Lower lobe of right lung (tissue), 2 donors: ENCODE results near the gene FOXC2. TPM values are rescaled to one million over a fixed set of nuclear protein-coding genes. Genes with fewer than 3 reads are reported as not detected.

ENCODE experiments used
- ATAC-seq, 2 donors: fragments of 200-7000 bp; cut with Tn5 transposase; one replicate each; pipeline ENCODE4 v1.9.1; 2020 to 2022; ENCODE audit warnings: mild to moderate bottlenecking in 2 of 2, moderate library complexity in 2 of 2
- DNase-seq: peaks from one replicate; pipeline ENCODE4 v3.0.0-alpha.2; 2020
- H3K27ac ChIP-seq: fragments of 200-600 bp; one replicate; pipeline ENCODE4 v1.8.0; 2022
- H3K27me3 ChIP-seq: fragments of 200-600 bp; one replicate; pipeline ENCODE4 v1.8.0; 2022; ENCODE audit warnings: low read depth
- H3K36me3 ChIP-seq: fragments of 200-600 bp; one replicate; pipeline ENCODE4 v1.8.0; 2022; ENCODE audit warnings: mild to moderate bottlenecking
- H3K4me1 ChIP-seq: fragments of 200-600 bp; one replicate; pipeline ENCODE4 v1.8.0; 2022
- H3K4me3 ChIP-seq: fragments of 200-600 bp; one replicate; pipeline ENCODE4 v1.8.0; 2022; ENCODE audit warnings: mild to moderate bottlenecking
- H3K9me3 ChIP-seq: fragments of 200-600 bp; one replicate; pipeline ENCODE4 v1.8.0; 2022
- CTCF ChIP-seq: fragments of 200-600 bp; IDR thresholded peaks from one replicate; pipeline ENCODE4 v1.8.0; 2022; ENCODE audit warnings: antibody characterized with exemption, mild to moderate bottlenecking
- intact Hi-C: fragments of 100-400 bp; cut with DNase I; formaldehyde crosslinking; loops from one replicate; pipeline ENCODE4 v1.11.0; 2022
- total RNA-seq: library from RNA; stranded (reverse); fragmentation: NEBNext Ultra II Directional; extraction: Animal tissue kit (Norgen Biotek cat#: 25700); gene quantifications from one replicate; pipeline ENCODE4 v1.2.1, GENCODE V29; 2021
- donor health status: DM: no; HTN: yes; CAD: no; lungs with severe emphysema.

The FOXC2 gene
- total RNA-seq, 1 donor from 2014 or later = 1.6 TPM

- intact Hi-C loops = no loop called here
- H3K27ac ChIP-seq = no peak overlapping the region
- no peaks in the 10 kb centered on the region for H3K9me3 ChIP-seq
- no peak overlapping the region for H3K4me3 ChIP-seq
- H3K4me1 ChIP-seq = no peaks in the 10 kb centered on the region
- DNase-seq (no peak), ATAC-seq (no peak)
- no peaks in the 10 kb centered on the region for H3K27me3 ChIP-seq
- peaks cover 80% of the 10 kb centered on the region for H3K36me3 ChIP-seq
- no peak for TF ChIP-seq CTCF
Observed at GRCh38 chr16:86547286-86547685, 19.3 kb upstream of the FOXC2 start.

- intact Hi-C loops = no loop called here
- H3K4me3 ChIP-seq = no peak overlapping the region
- H3K27ac ChIP-seq = no peak overlapping the region
- H3K36me3 ChIP-seq = peaks cover 66% of the 10 kb centered on the region
- H3K4me1 ChIP-seq = peaks cover 5% of the 10 kb centered on the region
- DNase-seq = no peak
- no peak for ATAC-seq
- H3K9me3 ChIP-seq = no peaks in the 10 kb centered on the region
- TF ChIP-seq CTCF = no peak
- H3K27me3 ChIP-seq = no peaks in the 10 kb centered on the region
Observed at GRCh38 chr16:86549076-86549892, 17.3 kb upstream of the FOXC2 start.

GRCh38 chr16:86549893-86550190, 16.8 kb upstream of the FOXC2 start:
- Histone ChIP-seq H3K9me3 (no peaks in the 10 kb centered on the region), H3K4me1 (peaks cover 9% of the 10 kb centered on the region), H3K4me3 (no peak overlapping the region), H3K36me3 (peaks cover 66% of the 10 kb centered on the region), H3K27ac (no peak overlapping the region), H3K27me3 (no peaks in the 10 kb centered on the region)
- no peak for TF ChIP-seq CTCF
- no peak for DNase-seq
- intact Hi-C loops = no loop called here
- ATAC-seq = no peak

- no peaks in the 10 kb centered on the region for H3K27me3 ChIP-seq
- H3K27ac ChIP-seq = no peak overlapping the region
- no peaks in the 10 kb centered on the region for H3K9me3 ChIP-seq
- intact Hi-C loops = no loop called here
- DNase-seq (no peak), ATAC-seq (no peak)
- H3K4me1 ChIP-seq = peaks cover 9% of the 10 kb centered on the region
- TF ChIP-seq CTCF = no peak
- H3K4me3 ChIP-seq = no peak overlapping the region
- peaks cover 64% of the 10 kb centered on the region for H3K36me3 ChIP-seq
Observed at GRCh38 chr16:86550281-86550680, 16.3 kb upstream of the FOXC2 start.

GRCh38 chr16:86553356-86553755, 13.3 kb upstream of the FOXC2 start:
- Histone ChIP-seq H3K27me3 (no peaks in the 10 kb centered on the region), H3K9me3 (no peaks in the 10 kb centered on the region), H3K4me1 (peaks cover 14% of the 10 kb centered on the region), H3K27ac (no peak overlapping the region), H3K4me3 (no peak overlapping the region), H3K36me3 (peaks cover 33% of the 10 kb centered on the region)
- no peak for TF ChIP-seq CTCF
- DNase-seq (no peak), ATAC-seq (no peak)
- intact Hi-C loops = no loop called here
